KBM-7 (cell line): ENCODE data around the gene OTOA.
"Not testable (repeated sequence)": the region's sequence is repeated elsewhere in the genome, so short reads cannot be mapped to it uniquely, and the experiment has no call there.

ENCODE experiments used
- DNase-seq: peaks from one replicate; pipeline ENCODE4 v3.0.0-alpha.2; 2015
- in situ Hi-C: fragments of 300-500 bp; cut with MboI; formaldehyde crosslinking; loops from 2 replicates; pipeline ENCODE4 v1.14.3; 2020; ENCODE audit warnings: low sequenced_read_pairs, low pct_unique_long_range_greater_than_20kb, mixed read lengths

OTOA gene

DNA sequence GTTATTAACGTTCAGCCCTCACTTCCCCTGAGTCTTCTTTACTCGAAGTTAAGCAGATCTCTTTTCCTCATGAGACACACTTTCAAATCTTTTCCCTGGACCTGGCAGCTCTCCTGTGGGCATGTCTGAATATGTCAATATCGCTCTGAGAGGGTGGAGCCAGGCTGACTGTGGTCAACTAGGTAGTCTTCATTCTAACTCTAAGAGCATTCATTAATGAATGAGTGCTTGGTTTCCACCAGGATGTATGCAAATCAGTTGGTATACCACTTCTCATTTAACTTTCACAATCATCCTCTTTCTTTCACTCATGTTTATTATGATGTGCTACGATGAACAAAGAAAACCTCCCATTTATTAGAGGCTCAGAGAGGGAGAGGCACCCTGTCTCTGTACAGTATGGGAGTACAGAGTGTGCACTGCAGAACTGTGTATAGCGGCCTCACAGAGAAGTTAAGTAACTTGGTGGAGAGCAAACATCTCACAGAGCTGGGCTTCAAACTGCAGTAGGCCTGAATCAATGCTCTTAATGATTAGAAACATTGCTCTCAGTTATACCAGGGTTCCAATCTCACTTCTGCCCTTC is 39.9 kb downstream of the OTOA start:
- DNase-seq: no peak
- in situ Hi-C loops: loop anchor here (25.0 kb wide), 1 partner anchor 116 kb away; the partner anchor contains the start of gene METTL9

DNA sequence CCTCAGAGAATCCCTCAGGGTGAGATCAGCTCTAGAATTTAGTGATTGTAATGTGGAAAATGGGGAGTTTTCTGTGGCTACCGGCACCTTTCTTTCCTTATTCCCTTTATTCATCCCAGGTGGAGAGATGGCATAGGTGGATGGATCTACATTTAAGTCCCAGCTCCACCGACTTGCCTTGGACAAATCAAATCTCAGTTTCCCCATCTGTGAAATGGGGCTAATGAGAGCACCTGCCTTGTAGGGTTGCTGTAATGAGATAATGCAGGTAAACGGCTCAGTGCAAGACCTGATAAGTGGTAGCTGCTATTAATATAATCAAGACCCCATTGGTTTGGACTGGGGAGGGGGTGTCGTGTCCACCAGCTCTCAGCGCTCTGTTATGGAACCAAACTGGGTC is 40.5 kb downstream of the OTOA start:
- DNase-seq: no peak

DNA sequence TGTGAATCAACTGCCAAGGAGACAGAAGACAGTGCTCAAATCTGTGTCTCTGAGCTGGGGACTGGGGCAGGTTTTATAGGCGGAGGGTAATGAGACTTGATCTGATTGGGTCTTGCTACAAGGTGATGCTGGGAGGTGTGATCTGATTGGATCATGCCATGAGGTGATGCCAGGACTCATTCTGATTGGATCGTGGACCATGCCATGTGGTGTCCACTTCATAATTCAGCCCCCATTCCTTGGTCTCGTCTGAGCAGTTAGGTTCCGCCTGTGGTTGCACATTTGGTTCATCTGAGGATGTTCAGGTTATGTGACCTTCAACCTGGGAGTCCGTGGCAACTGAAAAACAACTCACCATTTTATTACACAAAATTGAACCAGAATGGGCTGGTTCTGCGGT is 41.0 kb downstream of the OTOA start:
- DNase-seq: no peak
- in situ Hi-C loops: loop anchor here (25.0 kb wide), 1 partner anchor 117 kb away; the partner anchor contains the start of gene METTL9

More for the DNA sequence above, 40.5 kb downstream of the OTOA start:
- in situ Hi-C loops: loop anchor here (25.0 kb wide), 1 partner anchor 117 kb away; the partner anchor contains the start of gene METTL9

DNA sequence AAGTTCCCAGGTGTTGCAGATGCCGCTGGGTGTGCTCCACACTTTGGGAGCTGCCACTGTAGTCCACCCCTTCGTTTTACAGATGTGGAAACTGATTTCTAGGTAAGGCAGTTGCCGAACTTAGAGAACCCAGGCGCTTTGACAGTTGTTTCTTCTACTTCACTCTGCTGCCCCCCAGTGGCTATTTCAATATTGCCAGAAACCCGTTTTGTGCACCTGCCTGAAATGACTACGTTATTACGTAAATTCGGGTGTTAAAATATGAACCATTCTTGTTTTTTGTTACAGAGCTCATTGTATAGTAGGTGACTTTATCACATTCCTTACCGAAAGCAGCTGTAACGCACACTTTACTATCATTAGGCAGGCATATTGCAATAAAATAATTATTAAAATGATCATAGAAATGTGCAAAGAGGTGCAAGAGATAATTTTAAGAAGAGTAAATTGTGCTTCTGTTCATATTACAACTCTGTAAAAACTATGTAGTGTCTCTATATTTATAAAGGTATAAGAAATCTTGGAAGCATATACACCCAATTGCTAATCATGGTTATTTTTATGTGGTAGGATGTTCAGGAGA is 44.9 kb downstream of the OTOA start:
- peak; percentile 78 for DNase-seq
- in situ Hi-C loops: loop anchor here (25.0 kb wide), 1 partner anchor 121 kb away; the partner anchor contains the start of gene METTL9

DNA sequence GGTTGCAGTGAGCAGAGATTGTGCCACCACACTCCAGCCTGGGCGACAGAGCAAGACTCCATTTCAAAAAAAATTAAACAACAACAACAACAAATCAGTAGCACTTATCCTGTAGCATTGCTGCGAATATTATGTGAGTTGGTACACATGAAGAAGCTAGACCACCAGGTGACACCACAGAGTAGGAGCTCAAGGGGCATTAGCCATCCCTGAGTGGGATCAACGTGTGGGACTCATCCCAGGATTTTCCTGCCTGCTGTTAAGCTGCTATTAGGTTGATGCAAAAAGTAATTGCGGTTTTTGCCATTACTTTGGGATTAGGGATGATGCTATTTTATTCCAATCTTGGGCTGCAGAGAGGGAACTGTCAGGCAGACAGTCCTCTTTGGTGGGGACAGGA is 47.2 kb downstream of the OTOA start:
- no peak for DNase-seq
- in situ Hi-C loops: loop anchor here (25.0 kb wide), 1 partner anchor 124 kb away; the partner anchor contains the start of gene METTL9

DNA sequence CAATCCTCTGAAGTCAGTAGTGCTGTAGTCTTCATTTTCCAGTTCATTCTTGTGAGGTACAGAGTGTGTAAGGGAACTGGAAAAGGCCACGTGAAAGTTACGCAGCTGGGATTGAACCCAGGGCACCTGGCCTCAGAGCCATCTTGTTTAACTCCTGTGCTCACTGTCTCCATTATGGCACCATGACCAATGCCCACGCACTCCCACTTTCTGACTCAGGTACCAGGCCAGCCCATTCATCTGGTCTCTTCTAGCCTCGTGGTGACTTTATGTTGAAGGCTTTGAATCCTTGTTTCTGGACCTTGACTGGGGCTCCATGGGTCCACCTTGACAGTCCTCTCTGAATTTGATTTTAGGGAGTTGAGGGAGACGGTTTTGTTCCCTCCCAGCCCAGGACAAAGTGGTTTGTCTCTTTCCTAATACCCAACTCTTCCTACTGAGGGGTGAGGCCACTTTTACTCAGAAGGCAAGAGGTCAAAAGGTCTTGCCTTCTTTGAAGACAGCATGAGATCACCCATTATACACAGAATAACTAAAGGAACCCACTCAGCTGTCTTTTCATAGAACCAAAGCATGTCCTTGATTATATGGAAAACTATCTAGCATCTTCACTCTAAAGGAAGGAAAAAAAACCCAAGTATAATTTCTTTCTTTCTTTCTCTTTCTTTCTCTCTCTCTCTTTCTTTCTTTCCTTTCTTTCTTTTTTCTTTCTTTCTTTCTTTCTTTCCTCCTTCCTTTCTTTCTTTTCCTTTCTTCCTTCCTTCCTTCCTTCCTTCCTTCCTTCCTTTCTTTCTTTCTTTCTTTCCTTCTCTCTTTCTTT is 50.0 kb downstream of the OTOA start:
- in situ Hi-C loops: loop anchor here (25.0 kb wide), 1 partner anchor 126 kb away; the partner anchor contains the start of gene METTL9
- DNase-seq: no peak

DNA sequence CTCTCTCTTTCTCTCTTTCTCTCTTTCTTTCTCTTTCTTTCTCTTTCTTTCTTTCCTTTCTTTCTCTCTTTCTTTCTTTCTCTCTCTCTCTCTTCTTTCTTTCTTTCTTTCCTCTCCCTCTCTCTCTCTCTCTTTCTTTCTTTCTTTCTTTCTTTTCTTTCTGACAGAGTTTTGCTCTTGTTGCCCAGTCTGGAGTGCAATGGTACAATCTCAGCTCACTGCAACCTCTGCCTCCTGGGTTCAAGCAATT is 50.5 kb downstream of the OTOA start:
- in situ Hi-C loops: loop anchor here (25.0 kb wide), 1 partner anchor 127 kb away; the partner anchor contains the start of gene METTL9
- not testable (repeated sequence) for DNase-seq

DNA sequence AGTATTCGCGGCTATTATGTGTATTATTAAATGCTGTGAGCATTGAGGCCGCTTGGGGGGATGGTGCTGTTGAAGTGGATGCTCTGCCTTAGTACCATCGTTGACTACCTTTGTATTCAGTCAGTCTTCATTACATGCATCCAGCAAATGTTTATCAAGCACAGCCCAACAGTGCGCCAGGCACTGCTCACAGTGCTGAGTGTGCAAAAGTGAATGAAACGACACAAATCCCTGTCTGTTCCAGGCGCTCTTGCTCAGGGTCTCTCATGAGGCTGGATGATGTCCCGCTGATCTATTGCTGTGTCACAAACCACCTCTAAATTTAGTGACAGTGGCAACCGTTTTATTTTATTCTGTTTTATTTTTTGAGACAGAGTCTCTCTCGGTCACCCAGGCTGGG is 53.8 kb downstream of the OTOA start:
- in situ Hi-C loops: loop anchor here (25.0 kb wide), 1 partner anchor 130 kb away; the partner anchor contains the start of gene METTL9
- DNase-seq: no peak

DNA sequence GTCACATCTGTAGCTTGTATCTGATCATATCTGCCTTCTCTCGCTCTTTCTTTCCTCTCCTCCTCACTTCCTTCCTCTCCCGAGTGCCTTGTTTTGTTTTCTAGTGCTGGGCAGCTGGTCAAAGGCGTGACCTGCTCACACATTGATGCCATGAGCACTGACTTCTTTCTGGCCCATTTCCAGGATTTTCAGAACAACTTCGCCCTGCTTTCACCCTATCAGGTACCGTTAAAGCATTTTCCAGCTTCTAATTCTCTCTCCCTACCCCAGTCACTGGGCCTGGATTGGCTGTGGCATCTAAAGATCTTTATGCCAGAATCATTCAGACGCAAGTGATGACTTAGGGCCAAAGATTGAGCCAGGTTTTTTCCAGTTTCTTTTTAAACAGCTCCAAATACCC is 55.5 kb downstream of the OTOA start:
- in situ Hi-C loops: loop anchor here (25.0 kb wide), 1 partner anchor 132 kb away; the partner anchor contains the start of gene METTL9
- no peak for DNase-seq

DNA sequence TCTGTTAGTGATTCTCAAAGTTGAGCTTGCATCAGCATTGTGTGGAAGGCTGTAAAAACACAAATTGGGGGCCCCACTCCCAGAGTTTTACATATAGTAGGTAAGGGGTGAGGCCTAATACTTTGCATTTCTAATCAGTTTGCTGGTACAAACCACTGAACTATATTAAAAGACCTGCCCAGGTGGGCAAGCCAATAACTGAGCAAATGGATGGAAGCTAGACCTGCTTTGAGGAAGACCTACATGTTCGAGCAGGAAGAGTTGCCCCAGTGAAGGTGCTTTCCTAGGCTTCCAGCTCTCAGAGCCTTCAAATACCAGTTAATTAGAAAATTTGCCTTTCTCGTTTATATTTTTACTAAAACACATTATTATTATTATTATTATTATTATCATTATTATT is 56.8 kb downstream of the OTOA start:
- DNase-seq: no peak
- in situ Hi-C loops: loop anchor here (25.0 kb wide), 1 partner anchor 133 kb away; the partner anchor contains the start of gene METTL9

DNA sequence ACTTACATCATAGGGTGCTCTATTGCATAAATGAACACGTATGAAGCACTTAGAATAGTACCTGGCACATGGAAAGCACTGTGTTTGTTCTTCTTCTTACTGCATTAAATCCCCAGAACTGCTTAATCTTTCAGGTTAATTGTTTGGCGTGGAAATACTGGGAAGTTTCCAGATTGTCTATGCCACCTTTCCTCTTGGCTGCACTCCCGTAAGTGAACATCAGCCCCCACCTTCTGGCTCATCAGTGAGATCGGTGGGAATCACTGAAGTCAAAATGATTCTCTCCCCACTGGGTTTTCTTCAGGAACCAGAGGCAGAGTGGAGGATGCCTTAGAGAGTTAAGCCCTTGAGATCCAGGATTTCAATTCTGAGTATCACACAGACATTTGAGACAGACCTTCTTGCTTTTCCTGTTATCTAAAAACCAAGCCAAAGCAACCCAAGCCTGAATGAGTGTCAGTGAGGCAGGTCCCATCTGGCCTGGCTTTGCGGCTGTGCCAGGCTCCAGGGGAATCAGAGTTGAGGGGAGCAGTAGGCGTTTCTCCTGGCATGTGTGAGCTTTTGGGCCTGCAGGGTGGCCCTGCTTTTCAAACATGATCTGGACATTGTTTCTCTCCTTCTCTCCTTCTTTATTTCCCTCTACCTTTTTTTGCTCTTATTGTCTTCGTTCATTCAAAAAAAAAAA is 59.1 kb downstream of the OTOA start:
- in situ Hi-C loops: loop anchor here (25.0 kb wide), 1 partner anchor 136 kb away; the partner anchor contains the start of gene METTL9
- DNase-seq: no peak

DNA sequence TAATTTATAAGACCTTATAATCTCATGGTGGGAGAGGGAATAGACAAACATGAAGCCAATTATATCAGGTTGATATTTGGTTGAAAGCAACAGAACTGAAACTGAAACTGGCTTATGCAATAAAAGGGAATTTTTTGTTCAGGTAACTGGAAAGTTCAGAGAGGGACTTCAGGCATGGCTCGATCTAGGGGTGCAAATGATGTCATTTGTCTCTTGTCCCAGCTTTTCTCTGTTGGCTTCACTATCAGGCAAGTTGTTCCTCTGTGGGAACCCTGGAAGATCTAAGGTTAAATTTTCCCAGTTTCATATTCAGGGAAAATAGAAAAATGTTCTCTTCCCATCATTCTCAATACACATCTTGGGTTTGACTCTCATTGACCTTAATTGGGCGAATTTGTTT is 59.8 kb downstream of the OTOA start:
- DNase-seq: no peak
- in situ Hi-C loops: loop anchor here (25.0 kb wide), 1 partner anchor 136 kb away; the partner anchor contains the start of gene METTL9

DNA sequence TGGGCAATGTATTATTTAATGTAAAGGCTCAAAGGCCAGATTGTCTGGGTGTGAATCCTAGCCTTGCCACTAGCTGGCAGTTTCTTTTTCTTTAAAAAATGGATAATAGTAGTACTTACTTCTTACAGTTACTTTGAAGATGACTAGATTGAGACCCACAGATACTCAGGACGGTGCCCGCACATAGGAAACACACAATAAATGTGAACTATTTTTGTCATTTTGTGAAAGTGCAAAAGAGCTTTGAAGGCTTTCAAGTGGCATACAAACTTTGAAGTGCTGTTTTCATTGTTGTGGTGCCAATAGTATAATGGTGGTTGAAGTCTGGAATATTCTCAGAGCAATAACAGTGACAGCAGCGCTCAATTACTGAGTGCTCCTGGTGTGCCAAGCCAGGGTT is 63.6 kb downstream of the OTOA start:
- in situ Hi-C loops: no loop called here

DNA sequence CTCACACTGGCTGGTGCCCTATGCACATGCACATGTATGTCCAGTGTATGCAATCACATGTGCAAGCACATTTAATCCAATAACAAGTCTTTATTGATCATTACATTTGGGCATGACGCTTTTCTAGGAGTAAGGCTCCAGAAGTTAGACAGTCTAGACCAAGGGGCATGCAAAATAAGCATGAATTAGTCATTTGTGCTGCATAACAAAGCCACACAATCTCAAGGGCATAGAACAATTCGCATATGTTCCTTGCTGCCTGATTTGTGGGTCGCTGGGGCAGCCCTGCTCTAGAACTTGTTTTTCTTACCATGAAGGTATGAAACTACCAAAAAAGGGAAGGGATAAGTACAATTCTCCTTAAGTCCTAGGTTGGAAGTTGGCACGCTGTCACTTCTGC is 67.5 kb downstream of the OTOA start:
- in situ Hi-C loops, DNase-seq: not testable (repeated sequence)

More for the DNA sequence above, 63.6 kb downstream of the OTOA start:
- no peak for DNase-seq

DNA sequence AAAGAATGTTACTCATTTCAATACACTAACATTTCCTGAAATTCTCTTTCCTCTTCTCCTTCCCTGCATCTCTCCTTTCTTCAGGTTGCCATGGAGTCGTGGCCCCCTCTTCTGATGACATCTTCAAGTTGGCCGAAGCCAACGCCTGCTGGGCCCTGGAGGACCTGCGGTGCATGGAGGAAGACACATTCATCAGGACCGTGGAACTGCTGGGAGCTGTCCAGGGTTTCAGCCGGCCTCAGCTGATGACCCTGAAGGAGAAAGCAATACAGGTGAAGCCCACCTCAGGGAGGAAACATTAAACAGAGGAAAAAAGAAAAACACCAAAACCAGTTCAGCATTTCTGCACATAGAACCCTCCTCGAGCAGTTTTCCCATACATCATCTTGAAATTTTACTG is 76.9 kb downstream of the OTOA start:
- in situ Hi-C loops, DNase-seq: not testable (repeated sequence)

DNA sequence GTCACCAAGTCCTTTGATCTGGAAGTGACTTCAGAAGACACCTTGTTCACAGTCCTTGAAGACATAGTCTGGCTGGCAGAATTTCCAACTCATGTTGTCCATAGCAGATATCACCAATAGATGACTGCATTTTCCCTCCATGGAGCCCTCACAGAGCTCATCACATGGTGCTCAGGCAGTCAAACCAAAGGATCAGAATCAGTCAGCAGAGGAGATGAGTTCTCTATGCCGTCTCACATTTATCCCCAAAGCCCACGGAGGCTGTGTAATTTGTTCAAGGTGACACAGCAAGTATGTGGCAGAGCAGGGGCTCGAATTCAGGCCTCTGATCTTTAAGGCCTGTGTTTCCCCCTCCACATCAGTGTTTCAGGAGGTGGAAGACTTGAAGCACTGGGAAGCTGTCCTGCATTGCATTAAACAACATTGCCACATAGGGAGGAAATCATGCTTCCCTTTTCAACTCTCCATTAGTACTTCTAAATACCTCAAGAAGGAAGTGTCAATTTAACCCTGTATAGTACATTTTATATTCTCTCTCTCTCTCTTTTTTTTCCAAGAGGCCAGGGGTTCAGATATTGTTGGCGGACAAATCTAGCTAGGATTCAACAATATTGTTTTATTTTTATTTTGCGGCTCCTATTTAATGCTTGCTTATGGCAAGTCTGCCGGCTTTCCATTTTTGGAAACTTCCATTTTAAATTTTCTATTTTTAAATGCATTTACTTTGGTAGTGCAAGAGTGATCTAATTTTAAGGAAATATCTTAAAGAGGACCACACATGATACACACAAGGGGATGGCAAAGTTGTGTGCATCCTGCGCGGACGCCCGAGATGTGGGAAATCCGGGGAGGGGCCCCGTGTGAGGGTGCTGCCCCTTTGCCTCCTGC is 92.7 kb downstream of the OTOA start:
- in situ Hi-C loops: not testable (repeated sequence)
- peak; percentile 39 for DNase-seq

DNA sequence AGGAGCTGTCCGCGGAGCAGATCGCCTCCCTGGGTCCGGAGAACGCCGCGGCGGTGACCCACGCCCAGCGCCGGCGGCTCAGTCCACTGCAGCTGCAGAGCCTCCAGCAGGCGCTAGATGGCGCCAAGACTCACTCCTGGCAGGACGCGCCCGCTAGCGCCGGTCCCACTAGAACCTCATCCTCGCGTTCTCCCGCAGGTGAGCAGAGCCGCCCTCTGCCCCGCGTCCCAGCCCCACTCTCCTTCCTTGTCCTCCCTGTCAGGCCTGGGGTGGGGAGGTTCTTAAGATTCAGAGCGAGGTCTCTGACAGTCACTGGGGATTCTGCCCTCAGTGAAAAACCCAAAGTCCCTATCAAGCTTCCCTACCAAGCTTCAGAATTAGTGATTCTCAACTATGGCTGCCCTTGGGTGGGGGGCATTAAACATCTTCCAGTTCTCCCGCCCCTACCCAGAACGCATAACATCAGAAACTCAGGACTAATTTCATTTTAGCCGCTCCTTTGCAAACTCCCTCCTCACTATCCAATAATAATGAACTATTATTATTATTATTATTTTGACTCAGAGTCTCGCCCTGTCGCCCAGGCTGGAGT is 93.4 kb downstream of the OTOA start:
- in situ Hi-C loops: not testable (repeated sequence)

DNA sequence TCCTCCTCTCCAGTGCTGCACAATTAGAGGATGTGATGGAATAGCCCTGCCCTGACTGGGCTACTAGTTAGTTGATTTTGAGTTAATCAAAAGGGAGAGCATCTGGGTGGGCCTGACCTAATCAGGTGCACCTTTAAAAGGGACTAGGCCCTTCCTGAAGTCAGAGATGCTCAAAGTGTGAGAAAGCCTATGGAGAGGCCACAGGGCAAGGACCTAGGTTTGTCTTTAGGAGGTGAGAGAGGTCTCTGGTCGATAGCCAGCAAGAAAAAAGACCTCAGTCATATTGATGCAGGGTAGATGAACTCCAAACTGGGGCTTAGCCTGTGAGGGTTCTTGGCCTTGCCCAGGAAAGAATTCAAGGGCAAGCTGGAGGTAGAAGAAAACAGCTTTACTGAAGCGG is 104.5 kb downstream of the OTOA start:
- in situ Hi-C loops: not testable (repeated sequence)

More for the DNA sequence above, 93.4 kb downstream of the OTOA start:
- not testable (repeated sequence) for DNase-seq

More for the DNA sequence above, 104.5 kb downstream of the OTOA start:
- not testable (repeated sequence) for DNase-seq
